Suprapubic skin (tissue), 4 donors: Measurements from ENCODE around the gene TPSB2.

Source experiments
- EP300 ChIP-seq: sonication (generic); formaldehyde crosslinking; IDR thresholded peaks from one replicate; pipeline ENCODE4 v1.6.1; 2017; ENCODE audit warnings: antibody characterized with exemption
- POLR2A ChIP-seq, 2 donors: fragments of 450-650 bp; IDR thresholded peaks; one replicate each; pipeline ENCODE4 v1.6.1; 2017; ENCODE audit warnings: antibody characterized with exemption in 2 of 2, mild to moderate bottlenecking in 2 of 2, moderate library complexity in 2 of 2
- POLR2AphosphoS5 ChIP-seq, 3 donors: sonication (generic); formaldehyde crosslinking; IDR thresholded peaks; one replicate each; pipeline ENCODE4 v1.6.1; 2017; ENCODE audit warnings: antibody characterized with exemption in 3 of 3
- TF ChIP-seq, protein P1 (sequence below), 2 donors: fragments of 200-600 bp in 1 of 2; fragments of 450-650 bp in 1 of 2; sonication (generic) in 1 of 2; IDR thresholded peaks; one replicate each; pipeline ENCODE4 v1.5.1; 2016 to 2019; ENCODE audit warnings: antibody characterized with exemption in 2 of 2, mild to moderate bottlenecking in 1 of 2, moderate library complexity in 1 of 2

GRCh38 chr16:1263591-1264344 is 33.8 kb upstream of the TPSB2 start:
- TF ChIP-seq, protein P1, sequence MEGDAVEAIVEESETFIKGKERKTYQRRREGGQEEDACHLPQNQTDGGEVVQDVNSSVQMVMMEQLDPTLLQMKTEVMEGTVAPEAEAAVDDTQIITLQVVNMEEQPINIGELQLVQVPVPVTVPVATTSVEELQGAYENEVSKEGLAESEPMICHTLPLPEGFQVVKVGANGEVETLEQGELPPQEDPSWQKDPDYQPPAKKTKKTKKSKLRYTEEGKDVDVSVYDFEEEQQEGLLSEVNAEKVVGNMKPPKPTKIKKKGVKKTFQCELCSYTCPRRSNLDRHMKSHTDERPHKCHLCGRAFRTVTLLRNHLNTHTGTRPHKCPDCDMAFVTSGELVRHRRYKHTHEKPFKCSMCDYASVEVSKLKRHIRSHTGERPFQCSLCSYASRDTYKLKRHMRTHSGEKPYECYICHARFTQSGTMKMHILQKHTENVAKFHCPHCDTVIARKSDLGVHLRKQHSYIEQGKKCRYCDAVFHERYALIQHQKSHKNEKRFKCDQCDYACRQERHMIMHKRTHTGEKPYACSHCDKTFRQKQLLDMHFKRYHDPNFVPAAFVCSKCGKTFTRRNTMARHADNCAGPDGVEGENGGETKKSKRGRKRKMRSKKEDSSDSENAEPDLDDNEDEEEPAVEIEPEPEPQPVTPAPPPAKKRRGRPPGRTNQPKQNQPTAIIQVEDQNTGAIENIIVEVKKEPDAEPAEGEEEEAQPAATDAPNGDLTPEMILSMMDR (IDR thresholded peaks at IDR 0.05), result no peak
- TF ChIP-seq POLR2A (IDR thresholded peaks at IDR 0.05), result no peak
- no peak for TF ChIP-seq POLR2AphosphoS5 (IDR thresholded peaks at IDR 0.05)
- no peak for TF ChIP-seq EP300
